ENCODE measurements around the gene ESR1.

The ESR1 gene

DNA sequence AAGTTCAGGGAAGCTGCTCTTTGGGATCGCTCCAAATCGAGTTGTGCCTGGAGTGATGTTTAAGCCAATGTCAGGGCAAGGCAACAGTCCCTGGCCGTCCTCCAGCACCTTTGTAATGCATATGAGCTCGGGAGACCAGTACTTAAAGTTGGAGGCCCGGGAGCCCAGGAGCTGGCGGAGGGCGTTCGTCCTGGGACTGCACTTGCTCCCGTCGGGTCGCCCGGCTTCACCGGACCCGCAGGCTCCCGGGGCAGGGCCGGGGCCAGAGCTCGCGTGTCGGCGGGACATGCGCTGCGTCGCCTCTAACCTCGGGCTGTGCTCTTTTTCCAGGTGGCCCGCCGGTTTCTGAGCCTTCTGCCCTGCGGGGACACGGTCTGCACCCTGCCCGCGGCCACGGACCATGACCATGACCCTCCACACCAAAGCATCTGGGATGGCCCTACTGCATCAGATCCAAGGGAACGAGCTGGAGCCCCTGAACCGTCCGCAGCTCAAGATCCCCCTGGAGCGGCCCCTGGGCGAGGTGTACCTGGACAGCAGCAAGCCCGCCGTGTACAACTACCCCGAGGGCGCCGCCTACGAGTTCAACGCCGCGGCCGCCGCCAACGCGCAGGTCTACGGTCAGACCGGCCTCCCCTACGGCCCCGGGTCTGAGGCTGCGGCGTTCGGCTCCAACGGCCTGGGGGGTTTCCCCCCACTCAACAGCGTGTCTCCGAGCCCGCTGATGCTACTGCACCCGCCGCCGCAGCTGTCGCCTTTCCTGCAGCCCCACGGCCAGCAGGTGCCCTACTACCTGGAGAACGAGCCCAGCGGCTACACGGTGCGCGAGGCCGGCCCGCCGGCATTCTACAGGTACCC, at the start of gene ESR1:
Gene ESR1 (plus strand): TSS at position 170 of the 858 bp plus-strand sequence. CDS start 231 bp downstream, at position 401.
- H3K4me3 ChIP-seq (ENCODE audit: low read length), result no peak within 1 kb of the TSS
- no peak for TF ChIP-seq ZNF274 (IDR thresholded peaks at IDR 0.05; ENCODE audit: low read depth, low read length)

DNA sequence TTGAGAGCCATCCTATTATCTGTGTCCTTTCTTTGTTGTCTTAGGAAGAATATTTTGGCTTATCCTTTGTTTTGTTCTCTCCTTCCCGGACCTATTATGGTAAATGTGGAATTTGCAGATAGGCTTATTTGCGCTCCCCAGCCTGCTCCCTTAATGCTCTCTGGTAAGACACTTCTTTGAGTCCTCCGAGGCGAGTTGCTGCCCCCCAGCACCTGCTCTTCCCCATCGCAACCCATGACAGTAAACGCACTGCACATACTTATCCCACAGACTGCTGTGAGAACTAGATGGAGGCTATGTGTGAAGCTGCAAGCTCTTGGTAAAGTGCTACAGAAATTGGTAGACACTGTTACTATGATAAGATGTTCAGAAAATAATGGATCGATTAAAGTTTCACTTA, 47.0 kb upstream of the ESR1 start:
- TF ChIP-seq ZNF274 (IDR thresholded peaks at IDR 0.05; ENCODE audit: low read depth, low read length), result no peak
- H3K4me3 ChIP-seq (ENCODE audit: low read length), result no peak overlapping the region

DNA sequence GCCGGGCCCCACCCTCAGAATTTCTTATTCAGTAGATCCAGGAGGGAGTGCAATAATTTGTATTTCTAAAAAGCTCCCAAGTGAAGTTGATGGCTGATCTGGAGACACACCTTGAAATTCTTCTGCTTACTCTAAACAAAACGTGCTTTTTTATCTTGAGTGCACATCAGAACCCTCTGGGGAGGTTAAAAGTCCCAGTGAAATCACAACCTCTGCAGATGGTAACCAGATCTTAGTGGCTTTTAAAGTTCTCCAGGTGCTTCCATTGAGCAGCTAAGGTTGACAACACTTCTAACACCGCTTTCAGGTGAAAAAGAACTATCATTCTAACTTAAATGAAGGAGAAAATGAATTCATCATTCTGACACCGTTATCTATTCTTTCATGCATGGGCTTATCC, 45.6 kb upstream of the ESR1 start:
- TF ChIP-seq ZNF274 (IDR thresholded peaks at IDR 0.05; ENCODE audit: low read depth, low read length), result no peak
- H3K4me3 ChIP-seq (ENCODE audit: low read length), result no peak overlapping the region

DNA sequence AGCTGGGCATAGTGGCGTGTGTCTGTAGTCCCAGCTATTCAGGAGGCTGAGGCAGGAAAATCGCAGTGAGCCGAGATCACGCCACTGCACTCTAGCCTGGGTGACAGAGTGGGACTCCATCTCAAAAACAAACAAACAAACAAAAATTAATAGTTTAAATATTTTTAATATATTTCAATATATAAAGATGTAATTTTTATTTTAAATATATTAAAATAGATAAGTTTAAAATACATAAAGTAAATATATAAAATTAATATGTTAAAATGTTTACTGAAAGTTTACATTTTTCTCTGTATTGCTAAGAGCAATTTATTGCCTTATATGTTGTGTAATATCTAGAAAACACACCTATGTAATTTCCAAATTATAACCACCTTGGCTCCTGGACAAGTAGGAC, 44.7 kb upstream of the ESR1 start:
- no peak for TF ChIP-seq ZNF274 (IDR thresholded peaks at IDR 0.05; ENCODE audit: low read depth, low read length)
- no peak overlapping the region for H3K4me3 ChIP-seq (ENCODE audit: low read length)

GRCh38 chr6:151763303-151763702, 44.2 kb upstream of the ESR1 start:
- no peak for TF ChIP-seq ZNF274 (IDR thresholded peaks at IDR 0.05; ENCODE audit: low read depth, low read length)
- H3K4me3 ChIP-seq (ENCODE audit: low read length), result no peak overlapping the region

DNA sequence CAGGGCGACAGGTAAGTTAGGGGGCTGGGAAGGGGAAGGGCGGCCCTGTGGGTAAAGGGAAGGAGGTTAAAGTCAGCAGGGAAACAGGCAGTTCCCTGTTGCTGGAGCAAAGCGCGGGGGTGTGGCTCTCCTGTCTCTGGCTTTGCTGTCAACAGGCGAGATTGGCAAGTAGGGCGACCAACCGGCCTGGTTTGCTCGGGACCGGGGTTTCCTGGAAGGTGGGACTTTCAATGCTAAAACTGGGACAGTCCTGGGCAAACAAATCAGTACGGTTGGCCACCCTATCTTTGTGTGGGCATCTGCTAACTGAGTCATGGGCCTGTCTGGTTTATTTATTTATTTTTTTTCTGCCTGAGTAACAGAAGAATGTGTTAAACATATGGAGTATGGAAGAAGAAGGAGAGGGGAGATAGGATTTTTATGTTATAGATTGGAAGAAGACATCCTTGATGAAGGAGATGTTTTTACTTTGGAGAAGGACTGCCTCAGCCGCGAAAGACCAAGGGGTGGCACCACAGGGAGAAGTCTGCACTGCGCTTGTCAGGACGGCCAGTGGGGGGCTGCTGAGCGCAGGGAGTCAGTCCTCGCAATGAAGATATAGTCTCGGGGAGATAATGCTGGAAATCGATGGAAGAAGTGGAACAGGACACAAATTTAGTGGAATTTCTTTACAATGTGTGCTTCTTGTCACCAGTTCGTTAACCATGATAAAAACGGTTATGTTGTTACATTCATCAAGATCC, 43.4 kb upstream of the ESR1 start:
- TF ChIP-seq ZNF274 (IDR thresholded peaks at IDR 0.05; ENCODE audit: low read depth, low read length), result no peak
- no peak overlapping the region for H3K4me3 ChIP-seq (ENCODE audit: low read length)

- no peak for TF ChIP-seq ZNF274 (IDR thresholded peaks at IDR 0.05; ENCODE audit: low read depth, low read length)
- no peak overlapping the region for H3K4me3 ChIP-seq (ENCODE audit: low read length)
Measured at GRCh38 chr6:151765444-151765886, 42.0 kb upstream of the ESR1 start.

GRCh38 chr6:151772446-151772845, 35.0 kb upstream of the ESR1 start:
- no peak overlapping the region for H3K4me3 ChIP-seq (ENCODE audit: low read length)
- no peak for TF ChIP-seq ZNF274 (IDR thresholded peaks at IDR 0.05; ENCODE audit: low read depth, low read length)

GRCh38 chr6:151773382-151773781, 34.1 kb upstream of the ESR1 start:
- H3K4me3 ChIP-seq (ENCODE audit: low read length), result no peak overlapping the region
- no peak for TF ChIP-seq ZNF274 (IDR thresholded peaks at IDR 0.05; ENCODE audit: low read depth, low read length)

DNA sequence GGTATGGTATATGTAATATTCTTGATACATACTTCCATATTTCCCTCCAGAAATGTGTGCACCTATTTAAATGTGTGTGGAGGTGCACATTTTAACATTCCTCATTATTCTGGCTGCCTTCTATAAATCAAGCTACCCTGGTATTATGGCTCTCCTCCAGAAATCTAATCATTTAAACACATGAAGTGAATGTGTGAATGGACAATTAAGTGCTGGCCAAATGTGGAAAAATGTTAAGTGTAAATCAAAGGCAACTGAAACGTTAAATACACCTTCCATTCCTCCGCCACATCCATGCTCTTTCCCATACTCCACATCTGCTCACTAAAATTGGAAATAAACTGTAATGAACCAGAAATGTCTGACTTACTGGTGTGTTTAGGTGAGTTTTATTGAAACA, 24.9 kb upstream of the ESR1 start:
- no peak for TF ChIP-seq ZNF274 (IDR thresholded peaks at IDR 0.05; ENCODE audit: low read depth, low read length)
- H3K4me3 ChIP-seq (ENCODE audit: low read length), result no peak overlapping the region

DNA sequence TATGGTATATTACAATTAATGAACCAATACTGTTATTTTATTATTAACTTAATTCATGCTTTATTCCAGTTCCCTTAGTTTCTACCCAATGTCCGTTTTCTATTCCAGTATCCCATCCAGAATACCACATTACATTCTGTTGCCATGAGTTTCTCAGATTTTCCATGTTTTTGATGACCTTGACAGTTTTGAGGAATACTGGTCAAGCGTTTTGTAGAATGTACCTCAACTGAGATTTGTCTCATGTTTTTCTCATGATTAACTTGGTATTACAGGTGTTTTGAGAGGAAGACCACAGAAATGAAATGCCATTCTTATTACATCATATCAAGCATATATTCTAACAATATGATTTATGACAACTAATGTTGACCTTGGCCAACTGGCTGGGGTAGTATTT, 23.8 kb upstream of the ESR1 start:
- no peak overlapping the region for H3K4me3 ChIP-seq (ENCODE audit: low read length)
- TF ChIP-seq ZNF274 (IDR thresholded peaks at IDR 0.05; ENCODE audit: low read depth, low read length), result no peak

- no peak overlapping the region for H3K4me3 ChIP-seq (ENCODE audit: low read length)
- TF ChIP-seq ZNF274 (IDR thresholded peaks at IDR 0.05; ENCODE audit: low read depth, low read length), result no peak
Measured at GRCh38 chr6:151784441-151785214, 22.9 kb upstream of the ESR1 start.

DNA sequence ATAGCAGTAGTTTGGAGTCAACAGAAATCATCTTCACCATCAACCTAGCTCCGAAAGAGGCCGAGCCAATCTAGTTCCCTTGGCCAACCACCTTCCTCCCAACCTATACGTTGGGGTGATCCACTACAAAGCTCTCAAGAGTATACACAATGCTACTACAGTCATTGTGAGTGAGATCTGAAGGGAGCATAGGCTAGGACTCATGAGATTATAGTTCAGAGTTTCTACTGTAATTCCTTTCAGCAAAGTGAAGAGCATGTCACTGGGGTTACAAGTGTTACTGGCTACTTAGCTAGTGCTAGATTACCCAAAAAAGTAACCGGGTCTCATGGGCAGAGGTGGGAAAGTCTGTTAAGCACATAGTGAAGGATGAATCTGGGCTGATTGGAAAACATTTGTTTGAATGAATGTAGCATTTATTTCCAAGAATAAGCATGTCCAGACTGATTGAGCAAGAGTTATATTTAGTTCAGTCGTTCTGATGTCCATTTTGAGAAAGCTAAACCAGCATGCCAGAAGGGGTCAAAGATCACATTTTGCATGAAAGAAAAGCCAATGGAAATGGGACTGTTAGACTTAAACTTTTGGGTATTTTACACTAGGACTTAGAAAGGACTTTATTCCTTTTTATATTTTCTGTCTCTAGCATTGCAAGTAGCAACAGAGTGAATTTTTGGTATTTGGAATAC, 10.5 kb upstream of the ESR1 start:
- TF ChIP-seq ZNF274 (IDR thresholded peaks at IDR 0.05; ENCODE audit: low read depth, low read length), result no peak
- H3K4me3 ChIP-seq (ENCODE audit: low read length), result no peak overlapping the region

- TF ChIP-seq ZNF274 (IDR thresholded peaks at IDR 0.05; ENCODE audit: low read depth, low read length), result no peak
Measured at GRCh38 chr6:151803743-151804142, 3.7 kb upstream of the ESR1 start.

More at GRCh38 chr6:151803743-151804142, 3.7 kb upstream of the ESR1 start:
- no peak overlapping the region for H3K4me3 ChIP-seq (ENCODE audit: low read length)

All from GM08714 (cell line).